ENCODE data around the gene PAOX. TPM values are rescaled to one million over a fixed set of nuclear protein-coding genes. Genes with fewer than 3 reads are reported as not detected.

The PAOX gene
- polyA plus RNA-seq (2011; rRNA removed) (3.0 and 3.1 TPM in 2 replicates), polyA minus RNA-seq (2011; rRNA and poly(A)+ RNA removed) (2.0 and 3.0 TPM in 2 replicates)

DNA sequence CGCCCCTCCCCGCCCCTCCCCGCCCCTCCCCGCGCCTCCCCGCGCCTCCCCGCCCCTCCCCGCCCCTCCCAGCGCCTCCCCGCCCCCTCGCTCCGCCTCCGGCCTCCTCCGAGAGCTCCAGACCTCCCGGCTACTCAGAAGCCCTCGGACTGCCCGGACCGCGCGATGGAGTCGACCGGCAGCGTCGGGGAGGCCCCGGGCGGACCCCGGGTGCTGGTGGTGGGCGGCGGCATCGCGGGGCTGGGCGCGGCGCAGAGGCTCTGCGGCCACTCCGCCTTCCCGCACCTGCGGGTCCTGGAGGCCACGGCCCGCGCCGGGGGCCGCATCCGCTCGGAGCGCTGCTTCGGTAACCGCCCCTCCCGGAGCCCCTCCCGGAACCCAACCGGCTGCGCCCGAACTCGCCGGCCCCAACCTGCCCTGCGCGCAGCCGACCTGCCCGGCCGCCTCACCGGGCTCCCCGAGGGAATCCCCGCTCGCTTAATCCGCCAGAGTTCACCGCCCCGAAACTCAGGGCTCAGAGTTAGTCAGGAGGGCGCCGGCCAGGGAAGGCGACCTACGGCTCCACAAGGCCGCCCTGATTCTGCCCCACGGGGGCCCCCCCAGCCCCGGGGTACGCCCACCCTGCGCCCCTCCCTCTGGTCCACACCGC, at the start of gene PAOX:
Gene PAOX (plus strand): TSS at position 111 of the 649 bp plus-strand sequence. CDS start 55 bp downstream, at position 166.
- H3K27me3 ChIP-seq (ENCODE audit: control insufficient read depth, insufficient read depth, low read length): no peaks in the 10 kb centered on the region
- ChIA-PET CTCF (interaction anchor here (4.9 kb wide), 1 partner anchor 50 kb away, joined by 26 read pairs; no protein-coding TSS in a partner anchor), POLR2A (interaction anchor here (0.8 to 1.7 kb wide), 4 partner anchors 12 to 101 kb away, joined by 3 to 4 read pairs (median 3); no protein-coding TSS in a partner anchor)
- TF ChIP-seq, protein P1, sequence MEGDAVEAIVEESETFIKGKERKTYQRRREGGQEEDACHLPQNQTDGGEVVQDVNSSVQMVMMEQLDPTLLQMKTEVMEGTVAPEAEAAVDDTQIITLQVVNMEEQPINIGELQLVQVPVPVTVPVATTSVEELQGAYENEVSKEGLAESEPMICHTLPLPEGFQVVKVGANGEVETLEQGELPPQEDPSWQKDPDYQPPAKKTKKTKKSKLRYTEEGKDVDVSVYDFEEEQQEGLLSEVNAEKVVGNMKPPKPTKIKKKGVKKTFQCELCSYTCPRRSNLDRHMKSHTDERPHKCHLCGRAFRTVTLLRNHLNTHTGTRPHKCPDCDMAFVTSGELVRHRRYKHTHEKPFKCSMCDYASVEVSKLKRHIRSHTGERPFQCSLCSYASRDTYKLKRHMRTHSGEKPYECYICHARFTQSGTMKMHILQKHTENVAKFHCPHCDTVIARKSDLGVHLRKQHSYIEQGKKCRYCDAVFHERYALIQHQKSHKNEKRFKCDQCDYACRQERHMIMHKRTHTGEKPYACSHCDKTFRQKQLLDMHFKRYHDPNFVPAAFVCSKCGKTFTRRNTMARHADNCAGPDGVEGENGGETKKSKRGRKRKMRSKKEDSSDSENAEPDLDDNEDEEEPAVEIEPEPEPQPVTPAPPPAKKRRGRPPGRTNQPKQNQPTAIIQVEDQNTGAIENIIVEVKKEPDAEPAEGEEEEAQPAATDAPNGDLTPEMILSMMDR (IDR thresholded peaks at IDR 0.05; ENCODE audit: low read depth, low read length): no peak
- DNase-seq (ENCODE audit: low read depth, low spot score): no peak
- H3K27ac ChIP-seq (ENCODE audit: low read depth, low read length): peak within 1 kb of the TSS; percentile 11
- peak within 1 kb of the TSS; percentile 79 for H3K4me3 ChIP-seq (ENCODE audit: low read depth, low read length)
- no peaks in the 10 kb centered on the region; the same call in 1 of the 2 replicates for H3K9me3 ChIP-seq (ENCODE audit: control insufficient read depth, insufficient read depth, low read length)

DNA sequence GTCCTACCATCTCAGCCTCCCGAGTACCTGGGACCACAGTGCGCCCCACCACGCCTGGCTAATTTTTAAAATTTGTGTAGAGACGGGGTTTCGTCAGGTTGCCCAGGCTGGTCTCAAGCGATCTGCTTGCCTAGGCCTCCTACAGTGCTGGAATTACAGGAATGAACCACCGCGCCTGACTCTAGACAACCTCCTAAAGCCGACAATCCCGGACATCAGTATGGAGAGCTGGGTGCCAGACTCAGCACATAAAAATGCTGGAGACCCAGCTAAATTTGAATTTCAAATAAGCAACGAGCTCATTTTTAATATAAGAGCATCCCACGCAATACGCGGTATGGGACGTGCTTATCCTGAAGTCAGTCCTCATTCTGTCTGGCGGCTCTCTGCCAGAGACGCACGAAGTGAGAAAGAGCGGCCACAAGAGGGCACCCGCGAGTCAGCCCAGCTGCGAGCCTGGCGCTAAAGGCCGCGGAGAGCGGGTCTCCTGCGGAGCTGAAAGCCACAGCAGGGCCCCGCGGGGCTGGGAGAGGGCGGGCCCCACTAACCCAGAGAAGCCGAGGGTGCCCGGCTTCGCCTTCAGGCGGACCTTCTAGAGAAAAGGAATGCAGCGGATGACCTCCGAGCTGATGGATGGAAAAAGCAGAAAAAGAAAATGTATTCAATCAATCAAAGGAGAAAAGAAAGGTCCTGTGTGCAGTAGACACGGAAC, 49.4 kb upstream of the PAOX start:
- no peak overlapping the region for H3K27ac ChIP-seq (ENCODE audit: low read depth, low read length)
- ChIA-PET POLR2A (interaction anchor here (1.5 kb wide), 1 partner anchor 49 kb away, joined by 4 read pairs; the partner anchor contains the start of gene PAOX), CTCF (interaction anchor here (0.5 to 2.1 kb wide), 77 partner anchors 9 to 1264 kb away, joined by 3 to 26 read pairs (median 5); partner anchors contain the start of genes FUOM, MTG1, PAOX and PRAP1)

DNA sequence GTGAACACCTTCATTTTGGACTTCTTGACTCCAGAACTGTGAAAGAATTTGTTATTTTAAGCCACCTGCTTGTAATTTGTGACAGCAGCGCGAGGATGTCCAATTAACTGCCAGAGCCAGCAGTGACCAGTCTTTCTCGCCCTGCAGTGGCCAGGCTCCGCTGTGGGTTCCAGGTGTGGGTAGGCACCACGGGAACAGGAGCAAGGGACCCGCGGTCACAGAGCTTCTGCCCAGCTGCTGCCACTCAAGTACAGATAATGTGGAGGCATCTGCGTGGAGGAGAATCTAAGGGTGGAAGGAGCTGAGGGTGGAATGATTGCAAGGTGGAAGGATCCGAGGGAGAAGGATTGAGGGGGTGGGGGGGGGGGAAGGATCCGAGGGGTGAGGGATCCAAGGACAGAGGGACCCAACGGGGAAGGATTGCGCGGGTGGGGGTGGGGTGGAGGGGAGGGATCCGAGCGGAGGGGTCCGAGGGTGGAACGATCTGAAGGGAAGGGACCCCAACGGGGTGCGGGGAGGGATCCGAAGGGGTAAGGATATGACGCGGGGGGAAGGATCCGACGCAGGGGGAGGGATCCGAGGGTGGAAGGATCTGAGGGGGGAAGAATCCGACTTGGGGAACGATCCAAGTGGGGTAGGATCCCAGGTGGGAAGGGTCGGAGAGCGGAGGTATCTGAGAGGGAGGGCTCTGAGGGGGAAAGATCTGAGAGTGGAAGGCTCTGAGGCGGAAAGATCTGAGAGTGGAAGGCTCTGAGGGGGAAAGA, 45.9 kb upstream of the PAOX start:
- ChIA-PET CTCF (no interaction called here), POLR2A (no interaction called here)
- TF ChIP-seq, protein P1 (IDR thresholded peaks at IDR 0.05; ENCODE audit: low read depth, low read length): no peak
- no peak for DNase-seq (ENCODE audit: low read depth, low spot score)
- Histone ChIP-seq H3K27me3 (ENCODE audit: control insufficient read depth, insufficient read depth, low read length) (peaks cover 55% of the 10 kb centered on the region), H3K9me3 (ENCODE audit: control insufficient read depth, insufficient read depth, low read length) (peaks cover 10% of the 10 kb centered on the region; the same call in 1 of the 2 replicates), H3K4me3 (ENCODE audit: low read depth, low read length) (no peak overlapping the region), H3K27ac (ENCODE audit: low read depth, low read length) (no peak overlapping the region)

More for the DNA sequence above, 49.4 kb upstream of the PAOX start:
- H3K27me3 ChIP-seq (ENCODE audit: control insufficient read depth, insufficient read depth, low read length): peaks cover 42% of the 10 kb centered on the region
- DNase-seq (ENCODE audit: low read depth, low spot score): peak; percentile 74
- TF ChIP-seq, protein P1 (IDR thresholded peaks at IDR 0.05; ENCODE audit: low read depth, low read length): peak; percentile 95
- H3K9me3 ChIP-seq (ENCODE audit: control insufficient read depth, insufficient read depth, low read length): peaks cover 3% of the 10 kb centered on the region; the same call in 1 of the 2 replicates
- H3K4me3 ChIP-seq (ENCODE audit: low read depth, low read length): peak overlapping the region; percentile 35

DNA sequence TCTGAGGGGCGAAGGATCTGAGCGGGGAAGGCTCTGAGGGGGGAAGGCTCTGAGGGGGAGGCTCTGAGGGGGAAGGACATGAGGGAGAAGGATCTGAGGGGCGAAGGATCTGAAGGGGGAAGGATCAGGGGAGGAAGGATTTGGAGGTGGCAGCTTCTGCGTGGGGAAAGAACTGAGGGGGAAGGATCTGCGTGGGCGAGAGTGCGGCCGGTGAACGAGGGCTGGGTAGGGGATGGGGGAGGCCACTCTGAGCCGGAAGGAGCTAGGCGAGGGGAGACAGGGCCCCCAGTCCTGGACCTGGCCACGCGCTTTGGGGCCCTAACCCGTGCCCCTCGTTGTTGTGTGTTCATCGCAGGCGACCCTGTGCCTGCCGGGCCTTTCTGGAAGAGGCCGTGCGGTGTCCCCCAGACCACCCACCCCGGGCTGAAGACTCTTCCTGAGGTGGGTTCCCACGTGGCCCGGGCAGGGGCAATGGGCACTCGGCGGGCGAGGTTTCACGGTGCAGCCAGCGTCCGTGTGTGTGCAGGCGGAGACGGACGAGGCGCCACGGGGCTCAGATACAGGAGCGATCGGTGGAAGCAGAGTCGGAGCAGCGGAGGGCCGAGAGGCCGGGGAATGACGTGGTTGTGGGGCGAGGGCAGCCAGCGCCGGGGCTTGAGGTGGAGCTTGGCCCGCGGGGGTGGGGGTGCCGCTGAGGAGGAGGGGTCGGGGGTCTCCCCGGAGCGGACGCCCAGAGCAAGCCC, 44.4 kb upstream of the PAOX start:
- DNase-seq (ENCODE audit: low read depth, low spot score): no peak
- ChIA-PET CTCF (no interaction called here), POLR2A (interaction anchor here (0.7 kb wide), 1 partner anchor 36 kb away, joined by 3 read pairs; no protein-coding TSS in a partner anchor)
- peak overlapping the region; percentile 48 for H3K4me3 ChIP-seq (ENCODE audit: low read depth, low read length)
- TF ChIP-seq, protein P1 (IDR thresholded peaks at IDR 0.05; ENCODE audit: low read depth, low read length): no peak
- H3K9me3 ChIP-seq (ENCODE audit: control insufficient read depth, insufficient read depth, low read length): peaks cover 16% of the 10 kb centered on the region; the same call in 1 of the 2 replicates
- no peak overlapping the region for H3K27ac ChIP-seq (ENCODE audit: low read depth, low read length)
- peaks cover 55% of the 10 kb centered on the region for H3K27me3 ChIP-seq (ENCODE audit: control insufficient read depth, insufficient read depth, low read length)
